Coronary artery (tissue), 2 donors: ENCODE results near the gene C1QB.
"Not testable (repeated sequence)": the region's sequence is repeated elsewhere in the genome, so short reads cannot be mapped to it uniquely, and the experiment has no call there.

Experiments used
- DNase-seq: peaks from one replicate; pipeline ENCODE4 v3.0.0-alpha.2; 2017; ENCODE audit warnings: low spot score
- H3K27ac ChIP-seq, 2 donors: fragments of 200-600 bp; sonication (generic); one replicate each; pipeline ENCODE4 v1.5.1; 2016 to 2019
- H3K4me3 ChIP-seq: fragments of 200-600 bp; sonication (generic); 2 replicates; pipeline ENCODE4 v1.5.1; 2016; ENCODE audit warnings: mild to moderate bottlenecking, moderate library complexity
- CTCF ChIP-seq: fragments of 200-600 bp; sonication (generic); IDR thresholded peaks from one replicate; pipeline ENCODE4 v1.5.1; 2019; ENCODE audit warnings: antibody characterized with exemption

C1QB gene

DNA sequence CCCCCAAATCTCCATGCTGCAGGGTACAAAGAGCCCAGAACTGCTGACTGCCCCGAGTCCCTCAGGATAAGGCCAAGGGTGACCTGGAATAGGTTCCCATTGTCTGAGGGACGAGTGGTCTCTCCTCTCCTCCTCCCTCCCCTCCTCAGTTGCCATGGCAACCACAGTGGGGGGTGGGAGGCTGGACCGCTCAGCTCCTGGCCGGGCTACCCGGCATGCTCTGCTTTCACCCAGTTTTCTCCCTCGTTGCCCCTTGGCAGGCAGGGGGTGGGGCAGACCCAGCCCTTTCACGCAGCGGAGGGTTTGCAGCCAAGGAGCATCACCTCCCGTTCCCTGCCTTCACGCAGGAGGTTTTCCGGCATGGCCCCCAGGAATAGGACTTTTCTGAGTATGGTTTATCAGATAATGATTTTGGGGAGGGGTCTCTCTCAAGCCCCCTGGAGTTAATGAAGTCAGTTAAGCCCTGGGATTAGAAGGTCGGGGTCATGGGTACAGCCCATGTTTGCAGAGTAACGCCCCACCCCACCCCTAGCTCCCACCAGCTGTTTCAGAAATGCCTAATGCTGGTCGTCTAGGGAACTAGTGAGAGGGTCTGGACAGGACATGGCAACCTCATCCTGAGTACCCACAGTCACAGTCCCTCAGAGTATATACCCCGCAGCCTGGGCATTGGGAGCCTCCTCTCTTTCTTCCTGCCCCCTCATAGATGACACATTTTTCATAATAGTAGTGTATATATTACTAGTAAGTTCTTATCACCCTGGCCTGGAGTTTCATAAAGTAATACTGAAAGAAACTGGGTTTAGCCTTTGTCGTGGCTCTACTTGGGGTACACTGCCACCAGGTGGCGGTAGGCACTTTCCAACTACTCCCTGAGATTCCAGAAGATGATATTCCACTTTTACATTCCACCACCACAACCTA is 20.7 kb downstream of the C1QB start:
- H3K4me3 ChIP-seq: no peak overlapping the region
- peak; percentile 27 for TF ChIP-seq CTCF
- H3K27ac ChIP-seq: no peak overlapping the region
- DNase-seq: no peak

DNA sequence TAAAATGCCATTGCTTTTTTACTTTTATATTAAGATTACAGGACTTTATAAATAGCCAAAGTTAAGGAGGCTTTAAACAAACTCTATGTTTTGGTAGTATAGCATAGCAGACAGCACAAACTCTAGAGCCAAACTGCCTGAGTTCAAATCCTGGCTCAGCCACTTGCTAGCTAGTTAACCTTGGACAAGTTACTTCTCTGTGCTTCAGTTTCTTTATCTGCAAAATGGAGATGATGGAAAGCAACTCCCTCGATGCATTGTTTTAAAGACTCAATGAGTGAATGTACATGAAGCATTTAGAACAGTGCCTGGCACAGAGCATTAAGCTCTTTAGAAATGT is 21.3 kb downstream of the C1QB start:
- peak; percentile 1 for TF ChIP-seq CTCF
- H3K4me3 ChIP-seq: no peak overlapping the region
- DNase-seq: no peak
- H3K27ac ChIP-seq: no peak overlapping the region

DNA sequence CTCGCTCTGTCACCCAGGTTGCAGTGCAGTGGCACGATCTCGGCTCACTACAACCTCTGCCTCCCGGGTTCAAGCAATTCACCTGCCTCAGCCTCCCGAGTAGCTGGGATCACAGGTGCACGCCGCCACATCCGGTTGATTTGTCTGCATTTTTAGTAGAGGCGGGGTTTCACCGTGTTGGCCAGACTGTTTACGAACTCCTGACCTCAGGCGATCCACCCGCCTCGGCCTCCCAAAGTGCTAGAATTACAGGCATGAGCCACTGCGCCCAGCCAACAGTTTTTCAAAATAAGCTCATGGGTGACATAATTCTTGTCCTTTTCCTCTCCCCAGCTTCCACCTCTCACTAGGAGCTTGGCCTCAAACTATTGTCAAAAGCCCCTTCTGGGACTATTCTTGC is 23.1 kb downstream of the C1QB start:
- H3K4me3 ChIP-seq, DNase-seq, H3K27ac ChIP-seq: not testable (repeated sequence)

DNA sequence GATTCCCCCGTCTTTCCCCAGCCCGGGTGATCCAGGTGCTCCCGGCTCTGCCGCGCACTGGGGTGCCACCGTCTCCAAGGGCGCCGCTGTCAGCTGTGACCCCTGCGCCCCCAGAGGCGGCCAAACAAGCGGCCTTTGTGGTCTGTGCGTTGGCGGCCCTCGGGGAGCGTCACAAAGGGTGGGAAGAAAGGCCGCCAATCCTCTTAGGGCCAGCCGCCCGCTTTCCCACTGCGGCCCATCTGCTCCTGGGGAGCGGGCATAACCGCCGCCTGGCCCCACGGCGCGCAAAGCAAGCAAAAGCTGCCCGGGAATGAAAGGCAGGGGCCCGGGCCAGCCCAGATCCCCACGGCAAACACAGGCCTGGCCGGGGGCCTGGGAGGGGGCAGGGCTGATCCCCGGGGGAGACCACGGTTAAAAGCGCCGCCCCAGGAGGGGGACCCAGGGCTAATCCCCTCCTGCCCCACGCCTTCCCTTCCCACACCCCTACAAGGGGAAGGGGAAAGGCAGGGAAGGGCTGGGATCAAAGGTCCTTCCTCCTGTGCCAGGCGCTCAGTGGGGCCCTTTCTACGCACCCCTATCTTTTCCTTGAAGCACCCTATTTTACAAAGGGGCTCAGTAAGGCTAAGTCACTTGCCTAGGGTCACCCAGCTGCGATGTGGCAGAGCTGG is 24.0 kb downstream of the C1QB start:
- Histone ChIP-seq H3K4me3 (no peak overlapping the region), H3K27ac (no peak overlapping the region)
- no peak for DNase-seq
- no peak for TF ChIP-seq CTCF

DNA sequence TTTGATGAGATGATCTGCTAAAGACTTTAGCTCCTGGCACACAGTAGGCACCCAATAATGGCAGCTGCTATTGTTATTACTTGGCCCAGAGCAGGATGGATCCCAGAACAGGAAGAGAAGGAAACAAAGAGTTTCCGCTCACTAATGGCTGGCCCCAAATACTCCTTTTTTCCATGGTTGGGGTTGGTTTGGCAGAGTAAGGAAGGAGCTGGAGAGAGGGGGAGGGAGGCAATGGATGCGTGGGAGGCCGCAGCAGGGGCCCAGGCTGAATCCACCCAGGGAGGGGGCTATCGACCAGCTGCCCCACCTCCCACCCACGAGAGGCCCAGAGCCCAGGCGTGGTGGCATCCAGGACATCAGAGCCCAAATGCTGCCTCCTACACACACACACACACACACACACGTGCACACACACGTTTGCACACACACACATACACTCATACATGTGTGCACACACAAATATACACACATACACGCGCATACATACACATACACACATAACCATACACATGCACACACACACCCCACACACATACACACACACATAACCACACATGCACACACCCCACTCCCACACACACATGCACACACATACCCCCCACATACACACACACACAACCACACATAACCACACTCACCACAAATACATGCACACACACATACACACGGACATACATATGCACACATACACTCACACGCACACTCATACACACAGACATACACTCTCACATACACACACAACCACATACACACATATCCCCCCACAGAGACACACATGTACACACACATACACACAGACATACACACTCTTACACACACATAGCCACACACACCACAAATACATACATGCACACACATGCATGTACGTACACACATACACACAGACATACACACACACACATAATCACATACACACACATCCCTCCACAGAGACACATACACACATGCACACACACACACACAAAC is 25.2 kb downstream of the C1QB start:
- no peak for DNase-seq
- Histone ChIP-seq H3K27ac (no peak overlapping the region), H3K4me3 (no peak overlapping the region)
- no peak for TF ChIP-seq CTCF

- no peak for TF ChIP-seq CTCF
- Histone ChIP-seq H3K4me3 (no peak overlapping the region), H3K27ac (no peak overlapping the region)
- DNase-seq: no peak
Observed at GRCh38 chr1:22680726-22681125, 27.7 kb downstream of the C1QB start.
